ENCODE measurements around the gene DUSP2. TPM values are rescaled to one million over a fixed set of nuclear protein-coding genes. Genes with fewer than 3 reads are reported as not detected.

DUSP2 gene
- total RNA-seq, 1 donor from 2014 or later = 2.6 TPM

DNA sequence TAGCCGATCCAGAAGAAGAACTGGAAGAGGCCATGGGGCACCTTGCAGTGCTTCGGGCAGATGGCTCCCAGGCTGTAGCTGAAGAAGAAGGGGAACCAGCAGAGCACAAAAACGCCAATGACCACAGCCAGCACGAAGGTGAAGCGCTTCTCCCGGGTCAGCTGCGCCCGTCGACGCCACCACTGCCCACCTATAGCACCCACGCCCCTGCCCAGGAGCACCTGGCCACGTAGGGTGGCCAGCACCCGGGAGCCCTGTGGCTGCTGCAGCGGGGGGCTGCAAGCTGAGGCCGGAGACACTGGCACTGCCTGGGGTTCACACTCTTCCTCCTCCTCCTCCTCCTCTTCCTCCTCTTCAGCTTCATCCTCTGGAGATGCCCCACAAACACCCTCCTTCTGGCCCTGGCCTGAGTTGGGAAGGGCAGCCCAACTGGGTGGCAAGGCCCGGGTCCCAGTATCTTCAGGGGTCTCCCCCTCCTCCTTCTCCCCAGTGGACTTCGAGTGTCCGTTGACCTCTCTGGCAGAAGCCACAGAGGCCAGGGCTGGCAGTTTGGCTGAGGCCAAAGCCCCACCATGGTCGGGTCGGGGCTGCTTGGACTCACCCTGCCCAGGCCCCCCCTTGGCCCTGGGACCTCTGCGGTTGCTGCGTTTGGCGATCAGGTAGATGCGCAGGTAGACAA lies 30.2 kb downstream of the DUSP2 start:
- DNase-seq (ENCODE audit: low spot score) = no peak

DNA sequence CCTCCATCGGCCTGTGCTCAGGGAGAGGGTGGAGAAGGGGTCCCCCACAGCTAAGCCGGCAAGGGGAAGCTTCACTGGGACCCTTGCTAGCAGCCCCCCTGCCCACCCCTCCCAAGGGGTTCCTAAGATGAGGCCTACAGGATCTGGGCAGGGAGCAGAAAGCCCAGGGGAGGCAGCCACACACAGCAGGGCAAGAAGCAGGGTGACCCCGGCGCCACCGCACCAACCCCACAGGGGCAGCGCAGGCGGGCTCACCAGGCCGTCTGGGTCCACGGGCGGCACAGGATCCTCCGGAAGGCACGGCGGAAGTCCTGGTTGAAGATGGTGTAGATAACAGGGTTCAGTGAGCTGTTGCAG lies 30.7 kb downstream of the DUSP2 start:
- DNase-seq (ENCODE audit: low spot score) = no peak

DNA sequence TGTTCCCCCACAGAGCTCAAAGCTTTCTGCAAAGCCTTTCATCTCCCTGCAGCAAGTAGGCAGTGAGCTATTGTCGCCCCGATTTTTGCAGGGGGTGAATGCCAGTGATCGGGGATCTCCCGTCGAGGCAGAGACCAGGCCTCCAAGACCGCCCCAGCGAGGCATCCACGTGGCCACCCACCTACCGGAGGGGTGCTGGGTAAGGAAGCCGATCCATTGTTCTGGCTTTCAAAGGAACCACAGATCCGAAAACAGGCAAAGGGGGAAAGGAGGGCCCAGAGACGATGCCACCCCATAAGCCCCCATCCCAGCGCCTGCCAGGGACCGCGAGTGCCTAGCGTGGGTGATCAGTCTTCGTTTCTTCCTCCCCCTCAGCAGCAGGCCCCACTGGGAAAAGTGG lies 31.3 kb downstream of the DUSP2 start:
- DNase-seq (ENCODE audit: low spot score) = no peak

DNA sequence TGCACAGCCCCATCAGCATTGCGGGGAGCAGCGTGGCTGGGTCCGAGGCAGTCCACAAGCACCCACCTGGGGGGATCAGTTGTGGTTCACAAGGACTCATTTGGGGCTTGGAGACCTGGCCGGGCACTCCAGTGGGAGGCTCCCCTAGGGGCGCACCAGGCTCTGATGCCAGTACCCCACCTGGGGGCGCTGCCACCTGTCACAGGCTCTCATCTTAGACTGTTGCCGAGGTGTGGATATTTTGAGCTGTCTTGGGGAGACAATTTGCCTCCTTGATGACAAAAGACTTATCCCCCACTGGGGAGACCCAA lies 31.9 kb downstream of the DUSP2 start:
- DNase-seq (ENCODE audit: low spot score) = no peak

DNA sequence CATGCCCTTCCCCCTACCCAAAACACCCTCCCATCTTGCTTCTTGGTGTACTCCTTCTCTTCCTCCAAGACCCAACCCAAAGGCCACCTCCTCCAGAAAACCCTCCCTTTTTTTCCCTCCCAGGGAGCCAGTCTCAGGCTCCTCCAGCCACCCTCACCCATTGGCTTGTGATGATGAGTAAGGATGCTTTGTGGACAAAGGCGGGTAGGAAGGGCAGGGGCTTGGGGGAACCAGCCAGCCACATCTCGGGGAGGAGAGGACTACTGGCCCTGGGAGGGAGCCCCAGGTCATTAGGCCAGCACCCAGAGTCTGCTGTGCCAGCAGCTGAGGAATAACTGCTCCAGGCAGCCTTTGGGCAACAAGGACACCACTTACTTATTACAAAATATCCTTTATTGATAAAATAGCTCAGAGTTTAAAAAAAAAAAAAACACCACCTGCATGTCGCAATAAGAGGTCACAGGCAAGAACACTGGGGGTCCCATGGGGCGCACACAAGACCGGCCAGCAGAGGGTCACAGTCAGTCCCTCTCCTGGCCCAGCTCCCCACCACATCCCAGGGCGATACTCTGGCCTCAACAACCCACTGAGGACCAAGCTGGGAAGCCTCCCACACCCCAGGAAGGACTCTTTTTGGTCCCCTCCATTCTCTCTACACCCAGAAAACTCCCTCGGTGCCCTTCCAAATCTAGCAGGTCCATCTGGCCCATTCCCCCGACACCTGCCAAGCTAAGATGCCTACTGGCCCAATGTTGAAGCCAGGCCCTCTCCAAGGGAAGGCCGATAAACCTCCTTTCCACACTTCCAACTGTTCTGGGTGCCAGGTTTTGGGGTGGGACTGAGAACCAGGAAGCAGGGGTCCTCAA lies 32.5 kb downstream of the DUSP2 start:
- DNase-seq (ENCODE audit: low spot score) = no peak

DNA sequence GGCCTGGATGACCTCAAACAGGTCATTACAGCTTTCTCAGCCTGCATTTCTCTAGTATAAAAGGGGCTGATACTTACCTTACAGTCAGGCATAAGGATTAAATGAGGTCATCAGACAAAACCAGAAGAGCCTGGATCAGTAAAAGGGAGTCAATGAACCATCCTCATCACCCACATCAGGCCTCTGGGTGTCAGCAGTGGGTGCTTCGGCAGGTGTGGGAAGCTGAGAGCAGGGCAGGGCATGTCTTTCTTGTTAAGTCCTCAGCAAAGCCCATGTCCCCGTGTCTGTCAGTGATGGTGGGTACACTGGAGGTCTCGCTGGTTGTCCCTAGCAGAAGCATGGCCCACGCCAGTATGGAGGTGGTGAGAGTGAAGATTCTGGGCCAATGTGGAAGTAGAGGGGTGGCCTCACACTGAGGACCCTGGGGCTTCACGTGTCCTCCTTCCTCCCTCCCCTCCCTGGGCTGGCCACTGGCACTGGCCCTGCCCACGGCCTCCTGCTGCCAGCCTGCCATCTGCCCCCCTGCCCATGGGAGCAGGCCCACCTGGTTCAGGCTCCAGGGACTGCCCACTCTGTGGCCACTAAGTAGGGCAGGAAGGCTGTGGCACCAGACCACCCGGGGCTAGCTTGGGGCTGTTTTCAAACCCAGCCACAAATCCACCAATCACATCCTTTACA lies 33.3 kb downstream of the DUSP2 start:
- no peak for DNase-seq (ENCODE audit: low spot score)

DNA sequence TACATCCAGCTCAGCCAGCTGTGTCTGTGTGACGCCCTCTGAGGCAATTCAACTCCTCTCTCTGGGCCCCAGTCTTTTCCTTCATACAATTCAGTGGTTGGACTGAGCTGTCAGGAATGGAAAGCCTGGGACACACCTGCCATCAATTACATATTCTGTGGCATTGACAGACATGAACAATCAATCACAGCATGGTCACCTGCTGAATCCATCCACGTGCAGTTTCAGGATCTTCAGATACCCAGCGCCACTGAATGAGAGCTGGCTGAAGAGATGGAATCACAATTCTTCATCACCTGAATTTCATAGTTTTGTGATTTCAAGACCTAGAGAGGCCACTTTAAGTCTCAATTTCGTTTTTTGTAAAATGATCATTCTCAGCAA lies 34.0 kb downstream of the DUSP2 start:
- no peak for DNase-seq (ENCODE audit: low spot score)

DNA sequence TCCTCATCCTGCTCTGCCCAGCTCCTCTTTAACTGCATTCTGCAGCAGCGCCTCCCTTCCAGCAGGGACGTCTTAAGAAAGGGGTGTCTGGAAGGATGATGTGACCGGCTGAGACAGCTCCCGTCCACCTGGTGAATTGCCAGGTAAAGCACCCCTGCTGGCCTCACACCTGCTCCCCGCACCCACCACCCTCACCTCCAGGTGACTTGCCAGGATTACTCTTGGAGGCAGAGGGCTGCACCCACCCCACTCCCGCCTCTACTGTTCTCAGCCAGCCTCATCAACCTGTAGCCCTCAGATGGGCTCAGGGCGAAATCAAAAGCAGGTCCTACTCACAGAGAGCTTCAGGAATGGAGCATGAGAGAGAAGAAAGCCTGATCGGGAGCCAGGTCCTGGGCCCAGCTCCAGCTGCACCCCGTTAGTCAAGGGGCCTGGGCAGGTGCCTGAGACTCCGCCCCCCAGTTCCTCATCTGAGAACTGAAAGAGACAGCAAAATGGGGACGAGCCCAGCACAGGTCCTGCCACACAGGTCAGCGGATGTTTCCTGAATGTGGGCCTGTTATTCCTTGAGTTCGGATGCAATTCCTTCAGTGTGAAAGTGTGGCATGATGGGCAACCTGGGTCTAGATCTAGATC lies 34.5 kb downstream of the DUSP2 start:
- no peak for DNase-seq (ENCODE audit: low spot score)

DNA sequence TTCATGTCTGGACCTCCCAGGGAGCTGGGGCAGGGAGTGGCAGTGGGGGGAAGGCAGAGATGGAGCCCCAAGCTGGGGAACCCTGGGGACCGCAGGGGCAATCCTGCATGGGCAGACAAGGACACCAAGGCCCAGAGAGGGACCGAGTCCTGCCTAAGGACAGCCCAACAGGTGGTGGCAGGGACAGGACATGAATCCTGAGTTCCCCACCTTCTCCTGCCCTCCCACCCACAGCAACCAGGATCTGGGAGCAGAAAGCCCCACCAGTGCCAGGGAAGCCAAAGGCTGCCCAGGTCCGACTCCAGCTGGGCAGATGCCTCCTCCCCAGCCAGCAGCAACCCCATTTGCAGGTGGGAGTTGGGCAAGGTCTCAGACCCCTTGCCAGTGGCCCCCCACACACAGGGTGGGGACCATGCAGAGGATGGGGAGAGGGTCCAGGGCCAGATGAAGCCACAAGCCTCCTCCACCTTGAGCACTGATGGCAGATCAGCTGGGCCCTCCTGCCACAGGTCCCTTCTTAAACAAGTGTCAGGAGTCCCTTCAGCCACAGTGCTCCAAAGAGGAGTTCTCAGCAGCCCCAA lies 35.2 kb downstream of the DUSP2 start:
- no peak for DNase-seq (ENCODE audit: low spot score)

DNA sequence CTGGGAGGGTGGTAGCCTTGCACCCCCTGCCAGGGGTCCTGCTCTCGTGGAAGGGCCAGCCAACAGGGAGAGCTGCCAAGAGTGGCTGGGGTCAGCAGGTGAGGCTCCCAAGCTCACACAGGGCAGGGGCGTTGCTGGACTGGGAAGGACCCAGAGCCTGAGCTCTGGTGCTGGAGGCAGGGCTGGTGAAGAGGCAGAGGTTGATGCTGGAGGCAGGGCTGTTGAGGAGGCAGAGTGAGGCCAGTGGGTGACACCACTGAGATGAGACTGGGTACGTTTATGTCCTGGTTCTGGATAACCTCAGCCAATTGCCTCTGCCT lies 35.9 kb downstream of the DUSP2 start:
- DNase-seq (ENCODE audit: low spot score) = no peak

DNA sequence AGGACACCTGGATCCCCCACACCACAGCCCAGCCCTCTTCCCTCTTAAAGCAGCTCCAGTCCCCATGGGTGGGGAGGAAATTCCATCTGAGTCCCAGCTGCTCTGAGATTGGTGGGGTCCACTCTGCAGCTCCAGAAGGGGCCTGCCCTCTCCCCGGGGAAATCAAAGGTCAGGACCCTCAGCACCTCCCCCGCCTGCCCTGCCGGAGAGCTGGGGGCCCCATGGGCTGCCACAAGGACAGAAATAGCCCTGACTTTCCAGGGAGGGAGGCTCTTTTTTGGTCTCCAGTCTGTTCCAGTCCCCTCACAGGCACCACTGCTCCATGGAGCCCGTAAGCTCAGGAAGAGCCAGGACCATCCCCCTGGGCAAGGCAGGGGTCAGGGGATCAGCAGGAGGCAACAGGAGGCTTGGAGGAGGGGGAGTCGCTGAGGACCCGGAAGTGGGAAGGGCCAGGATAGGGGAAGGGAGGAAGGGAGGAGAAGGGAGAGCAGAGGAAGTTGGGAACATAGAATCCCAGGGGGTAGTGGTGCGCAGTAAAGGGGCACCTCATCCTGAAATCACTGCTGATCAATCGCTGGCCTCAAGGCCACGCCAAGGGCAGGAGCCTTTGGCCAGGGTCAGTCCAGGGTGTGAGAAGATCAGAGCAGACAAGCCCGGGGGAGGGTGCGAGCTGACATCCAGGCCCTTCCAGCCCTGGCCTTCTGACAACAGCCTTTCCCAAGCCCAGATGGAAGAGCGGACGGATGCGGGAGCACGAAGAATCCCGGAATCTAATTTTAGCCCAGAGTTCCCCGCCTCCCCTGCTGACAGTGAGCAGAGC lies 36.5 kb downstream of the DUSP2 start:
- no peak for DNase-seq (ENCODE audit: low spot score)

DNA sequence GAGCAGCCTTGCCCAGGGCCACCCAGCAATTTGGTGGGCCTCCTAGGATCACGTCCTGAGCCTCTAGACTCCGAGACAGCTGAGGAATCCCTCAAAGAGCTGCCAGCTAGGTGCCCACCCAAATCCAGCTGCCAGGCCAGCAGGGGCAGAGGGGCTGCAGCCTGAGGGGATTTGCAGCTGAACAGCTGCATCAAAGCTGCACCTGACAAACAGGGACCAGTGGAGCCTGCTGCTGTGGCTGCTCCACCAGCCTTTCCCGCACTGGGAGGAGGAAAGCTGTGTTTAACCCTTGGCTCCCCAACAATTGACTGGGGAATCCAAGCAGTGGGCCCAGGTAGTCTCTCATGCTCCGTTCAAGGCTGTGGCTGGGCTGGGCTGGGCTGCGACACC lies 37.1 kb downstream of the DUSP2 start:
- no peak for DNase-seq (ENCODE audit: low spot score)

DNA sequence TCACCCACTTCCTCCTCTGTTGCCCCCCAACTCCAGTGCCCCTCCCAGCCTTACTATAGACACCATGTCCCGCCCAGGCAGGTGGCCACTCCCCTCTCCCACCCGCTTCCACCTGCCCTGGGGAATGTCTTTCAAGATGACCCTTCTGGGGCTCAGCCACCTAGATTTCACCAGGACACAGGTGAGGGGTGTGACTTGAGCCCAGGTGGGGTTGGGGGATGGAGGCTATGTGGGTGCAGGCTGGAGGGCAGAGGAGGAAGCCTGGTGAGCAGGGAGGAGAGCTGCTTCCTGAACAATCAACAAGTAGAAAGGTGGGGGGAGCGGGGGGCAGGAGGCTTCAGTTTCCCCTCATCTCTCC lies 37.6 kb downstream of the DUSP2 start:
- DNase-seq (ENCODE audit: low spot score) = no peak

DNA sequence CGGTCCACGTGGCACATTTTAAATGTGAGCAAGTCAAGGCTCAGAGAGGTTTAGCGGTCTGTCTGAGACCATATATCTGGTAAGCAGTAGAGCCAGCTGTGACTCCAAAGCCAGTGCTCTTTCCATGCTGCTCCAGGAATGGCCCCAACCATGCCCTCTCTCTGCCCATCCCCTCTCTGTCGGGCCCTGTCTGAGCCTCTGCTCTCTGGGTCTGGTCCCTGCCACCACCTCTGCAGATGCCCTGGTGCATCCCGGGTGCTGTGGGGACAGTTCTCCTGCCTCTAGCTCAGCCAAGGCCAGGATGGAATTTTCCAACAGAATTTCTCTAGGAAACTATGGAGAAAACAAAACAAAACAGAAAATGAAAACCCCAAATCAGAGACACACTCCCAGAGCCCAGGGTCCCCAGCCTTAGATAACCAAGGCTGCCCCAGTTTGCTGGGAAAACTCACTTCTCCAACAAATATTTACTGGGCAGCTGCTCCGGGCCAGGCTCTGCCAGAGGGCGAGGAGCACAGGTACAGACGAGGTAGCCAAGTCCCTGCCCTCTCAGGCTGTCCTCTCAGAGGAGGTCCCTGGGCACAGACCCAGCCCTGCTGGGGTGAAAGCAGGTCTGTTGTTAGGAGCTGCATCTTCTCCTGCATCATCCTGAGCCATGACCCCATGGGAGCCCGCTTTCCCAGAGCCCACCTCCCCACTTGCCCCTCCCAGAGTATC lies 38.1 kb downstream of the DUSP2 start:
- DNase-seq (ENCODE audit: low spot score) = no peak

DNA sequence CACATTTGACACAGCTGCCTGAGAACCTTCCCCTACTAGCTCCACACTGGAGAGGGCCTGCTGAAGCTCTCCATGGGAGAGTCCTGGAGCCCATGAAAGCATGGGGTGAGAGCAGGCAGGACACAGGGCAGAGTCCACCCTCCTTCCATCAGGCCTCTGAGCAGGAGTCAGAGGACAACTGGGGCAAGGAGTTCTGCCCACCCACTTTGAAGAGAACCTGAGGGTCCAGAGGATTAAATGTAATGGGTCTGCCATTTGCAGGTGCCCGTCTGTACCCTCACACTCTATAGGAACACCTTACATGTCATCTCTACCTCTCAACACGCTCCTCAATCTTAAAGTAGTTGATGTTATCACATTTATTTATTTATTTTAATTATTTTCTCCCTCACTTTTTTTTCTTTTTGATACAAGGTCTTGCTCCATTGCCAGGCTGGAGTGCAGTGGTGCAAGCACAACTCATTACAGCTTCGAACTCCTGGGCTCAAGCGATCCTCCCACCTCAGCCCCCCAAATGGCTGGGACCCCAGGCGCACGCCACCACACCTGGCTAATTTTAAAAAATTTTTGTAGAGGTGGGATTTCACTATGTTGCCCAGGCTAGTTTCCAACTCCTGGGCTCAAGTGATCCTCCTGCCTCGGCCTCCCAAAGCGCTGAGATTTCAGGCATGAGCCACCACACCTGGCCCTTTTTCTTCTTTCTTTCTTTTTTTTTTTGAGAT lies 39.1 kb downstream of the DUSP2 start:
- DNase-seq (ENCODE audit: low spot score) = no peak

DNA sequence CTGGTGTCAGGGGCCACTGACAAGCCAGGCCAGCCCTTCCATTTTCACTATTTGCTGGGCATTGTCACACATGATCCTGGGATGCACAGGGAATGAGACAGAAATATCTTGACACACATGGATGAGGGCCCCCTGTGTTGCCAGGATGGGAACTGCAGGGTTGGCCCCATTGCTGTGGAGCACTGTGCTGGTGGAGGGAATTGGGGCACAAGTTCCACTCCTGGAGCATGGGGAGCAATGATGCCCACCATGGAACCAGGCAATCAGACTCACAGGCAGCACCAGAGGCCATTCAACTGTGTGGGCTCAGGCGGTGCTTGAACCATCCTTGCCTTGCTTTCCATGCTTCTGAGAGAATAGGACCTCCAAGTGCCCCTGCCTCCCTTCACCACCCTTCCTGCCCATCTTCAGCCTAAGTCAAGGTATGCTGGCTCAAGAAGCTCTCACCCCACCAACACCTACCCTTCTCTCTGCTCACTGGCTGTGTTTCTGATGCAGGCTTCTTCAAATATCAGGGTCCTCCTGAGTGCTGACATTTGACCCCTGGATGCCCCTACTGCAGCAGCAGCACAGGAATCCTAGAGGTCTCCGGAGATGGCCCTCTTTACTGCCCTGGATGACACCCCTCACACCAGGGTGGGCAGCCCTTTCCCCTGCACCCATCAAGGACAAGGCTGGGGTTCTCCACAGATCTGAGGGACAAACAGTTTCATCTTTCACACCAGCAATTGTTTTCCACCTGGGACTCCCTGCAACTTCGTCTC lies 39.9 kb downstream of the DUSP2 start:
- no peak for DNase-seq (ENCODE audit: low spot score)

DNA sequence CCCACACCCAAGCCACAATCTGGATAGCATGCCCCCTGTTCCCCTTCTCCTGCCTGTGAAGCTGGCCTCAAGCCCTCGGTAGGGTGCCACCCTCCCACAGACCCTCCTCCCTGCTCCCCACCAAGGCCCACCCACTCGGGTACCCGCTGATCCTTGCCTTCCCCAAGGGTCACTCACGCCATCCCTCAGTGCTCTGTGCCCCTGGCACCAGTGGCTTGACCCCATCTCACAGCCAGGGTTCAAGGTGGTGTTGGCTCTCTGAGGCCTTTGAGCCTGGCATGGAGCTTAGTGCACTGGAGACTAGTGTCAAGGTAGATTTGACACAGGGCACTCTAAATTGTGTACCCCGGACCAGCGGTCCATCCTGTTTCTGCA lies 40.8 kb downstream of the DUSP2 start:
- DNase-seq (ENCODE audit: low spot score) = no peak

DNA sequence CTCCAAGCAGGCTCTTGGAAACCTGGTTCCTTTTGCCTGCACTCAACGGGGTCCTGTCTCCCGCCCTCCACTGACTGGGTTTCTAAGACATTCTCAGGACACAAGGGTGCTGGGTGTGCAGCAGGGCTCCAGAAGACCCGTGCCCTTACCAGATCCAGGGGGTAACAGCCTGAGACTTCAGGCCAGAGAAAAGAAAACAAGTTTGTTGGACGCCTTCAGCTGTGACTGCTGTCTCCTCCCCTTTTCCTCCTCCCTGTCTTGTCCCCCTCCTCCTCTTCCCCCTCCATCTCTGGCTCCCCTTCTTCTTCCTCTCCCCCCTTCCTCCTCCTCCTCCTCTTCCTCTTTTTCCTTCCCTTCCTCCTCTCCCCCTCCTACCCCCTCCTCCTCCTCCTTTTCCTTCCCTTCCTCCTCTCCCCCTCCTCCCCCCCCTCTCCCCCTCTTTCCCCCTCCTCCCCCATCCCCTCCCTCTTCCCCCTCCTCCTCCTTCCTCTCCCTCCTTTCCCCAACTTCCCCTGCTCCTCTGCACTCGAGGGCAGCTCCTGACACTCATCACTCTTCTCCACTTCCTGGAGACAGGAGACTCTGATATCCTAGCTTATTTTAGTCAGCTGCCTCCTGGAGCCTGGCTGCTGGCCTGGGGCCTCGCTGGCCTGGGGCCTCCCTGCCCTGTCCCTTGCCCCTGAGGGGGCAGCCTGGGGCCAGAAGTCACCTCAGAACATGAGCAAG lies 41.3 kb downstream of the DUSP2 start:
- peak; percentile 20 for DNase-seq (ENCODE audit: low spot score)

DNA sequence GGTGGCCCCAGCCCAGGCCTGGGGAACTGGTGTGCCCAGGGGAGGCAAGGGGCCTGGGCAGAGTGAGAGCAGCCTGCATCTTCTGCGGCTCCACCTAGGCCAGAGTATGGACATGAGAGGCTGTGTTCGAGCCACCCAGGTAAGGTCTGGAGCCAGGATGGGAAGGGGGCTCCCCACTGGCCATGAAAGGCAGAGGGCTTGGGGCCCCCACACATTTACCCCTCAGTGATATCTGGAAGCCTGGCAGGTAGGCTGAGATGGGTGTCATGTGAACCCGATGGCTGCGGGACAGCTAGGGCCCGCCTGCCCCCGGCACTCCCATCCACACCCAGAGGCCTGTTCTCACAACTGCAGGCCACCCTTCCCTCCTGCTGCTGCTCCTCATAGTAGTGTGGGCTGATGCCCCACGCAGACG lies 42.0 kb downstream of the DUSP2 start:
- DNase-seq (ENCODE audit: low spot score) = peak; percentile 33
